Lower leg skin (tissue), 4 donors: Measurements from ENCODE around the gene MTMR10. TPM values are rescaled to one million over a fixed set of nuclear protein-coding genes. Genes with fewer than 3 reads are reported as not detected.

ENCODE experiments used
- DNase-seq, 2 donors: peaks; one replicate each; pipeline ENCODE4 v3.0.0-alpha.2; 2019; ENCODE audit warnings: low spot score in 2 of 2
- H3K4me3 ChIP-seq: fragments of 200-600 bp; sonication (generic); 2 replicates; pipeline ENCODE4 v1.5.1; 2017; ENCODE audit warnings: mild to moderate bottlenecking, low read depth; ENCODE audit not compliant: poor library complexity, severe bottlenecking
- POLR2A ChIP-seq, 2 donors: fragments of 450-650 bp; IDR thresholded peaks; one replicate each; pipeline ENCODE4 v1.6.1; 2016 to 2017; ENCODE audit warnings: antibody characterized with exemption in 2 of 2, mild to moderate bottlenecking in 1 of 2, moderate library complexity in 1 of 2
- WGBS, 2 donors: methylation state at CpG; one replicate each; pipeline ENCODE4 v1.1.5; 2018; 5-methylcytosine and 5-hydroxymethylcytosine counted together
- intact Hi-C: fragments of 100-400 bp; cut with DNase I; formaldehyde crosslinking; loops from one replicate; pipeline ENCODE4 v1.15.0; 2023; ENCODE audit warnings: low total_unique reads
- total RNA-seq, 4 donors: library from RNA; depleted of rRNA; stranded (reverse); fragments of >200 nt; gene quantifications; one replicate each; pipeline ENCODE4 v1.1.0, GENCODE V29; 2016
- TF ChIP-seq, protein P1 (sequence below), 3 donors: fragments of 450-650 bp; IDR thresholded peaks; one replicate each; pipeline ENCODE4 v1.5.1; 2016; ENCODE audit warnings: antibody characterized with exemption in 3 of 3, mild to moderate bottlenecking in 3 of 3, moderate library complexity in 2 of 3

The MTMR10 gene, protein sequence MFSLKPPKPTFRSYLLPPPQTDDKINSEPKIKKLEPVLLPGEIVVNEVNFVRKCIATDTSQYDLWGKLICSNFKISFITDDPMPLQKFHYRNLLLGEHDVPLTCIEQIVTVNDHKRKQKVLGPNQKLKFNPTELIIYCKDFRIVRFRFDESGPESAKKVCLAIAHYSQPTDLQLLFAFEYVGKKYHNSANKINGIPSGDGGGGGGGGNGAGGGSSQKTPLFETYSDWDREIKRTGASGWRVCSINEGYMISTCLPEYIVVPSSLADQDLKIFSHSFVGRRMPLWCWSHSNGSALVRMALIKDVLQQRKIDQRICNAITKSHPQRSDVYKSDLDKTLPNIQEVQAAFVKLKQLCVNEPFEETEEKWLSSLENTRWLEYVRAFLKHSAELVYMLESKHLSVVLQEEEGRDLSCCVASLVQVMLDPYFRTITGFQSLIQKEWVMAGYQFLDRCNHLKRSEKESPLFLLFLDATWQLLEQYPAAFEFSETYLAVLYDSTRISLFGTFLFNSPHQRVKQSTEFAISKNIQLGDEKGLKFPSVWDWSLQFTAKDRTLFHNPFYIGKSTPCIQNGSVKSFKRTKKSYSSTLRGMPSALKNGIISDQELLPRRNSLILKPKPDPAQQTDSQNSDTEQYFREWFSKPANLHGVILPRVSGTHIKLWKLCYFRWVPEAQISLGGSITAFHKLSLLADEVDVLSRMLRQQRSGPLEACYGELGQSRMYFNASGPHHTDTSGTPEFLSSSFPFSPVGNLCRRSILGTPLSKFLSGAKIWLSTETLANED
- total RNA-seq: 10 to 100 TPM; 22.5 to 34.7 (median 31.2) TPM

DNA sequence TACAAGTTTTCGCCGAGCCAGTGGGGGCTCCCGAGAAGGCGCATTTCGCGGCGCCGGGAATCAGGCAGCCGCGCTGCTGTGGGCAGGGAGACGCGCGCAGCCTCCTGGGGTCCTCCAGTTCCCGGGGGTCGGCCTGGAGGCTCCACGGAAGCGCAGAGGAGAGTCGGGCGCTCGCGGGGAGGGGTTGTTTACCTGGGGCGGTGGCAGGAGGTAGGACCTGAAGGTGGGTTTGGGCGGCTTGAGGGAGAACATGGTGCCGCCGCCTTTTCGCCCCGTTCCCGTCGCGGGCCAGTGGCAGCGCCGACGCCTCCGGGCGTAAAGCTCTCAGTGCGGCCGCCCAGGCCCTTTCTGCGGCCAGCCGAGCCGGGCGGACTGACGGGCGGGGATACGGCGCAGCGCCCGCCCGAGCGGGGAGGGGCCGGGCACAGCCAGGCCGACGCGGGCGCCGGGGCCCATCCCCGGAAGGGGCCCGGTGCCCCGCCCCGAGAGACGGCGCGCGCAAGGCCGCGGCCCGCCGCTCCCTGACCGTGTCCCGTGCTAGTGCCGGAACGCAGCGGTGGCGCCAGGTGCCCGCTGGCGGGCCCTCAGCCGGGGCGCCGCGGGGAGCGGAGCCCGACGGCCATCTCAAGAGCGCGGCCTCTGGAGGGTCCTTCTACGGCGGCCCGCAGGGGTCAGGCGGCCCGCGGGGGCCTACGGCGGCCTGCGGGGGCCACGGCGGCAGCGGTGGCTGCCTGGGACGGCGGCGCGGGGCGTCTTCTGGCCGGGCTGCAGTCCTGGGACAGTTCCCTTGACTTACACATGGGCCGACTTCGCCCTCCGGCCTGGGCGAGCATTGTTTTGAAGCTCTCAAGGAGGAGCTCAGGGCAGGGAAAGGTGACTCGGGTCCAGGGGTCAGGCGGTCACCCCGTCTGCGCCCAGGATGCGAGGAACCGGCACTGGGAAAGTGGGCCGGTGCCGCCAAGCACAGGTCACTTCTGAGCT, at the start of gene MTMR10:
TSS of gene MTMR10 (minus strand) at position 374 of the 981 bp plus-strand sequence. CDS start at position 252, 122 bp downstream.
- intact Hi-C loops: no loop called here
- TF ChIP-seq, protein P1, sequence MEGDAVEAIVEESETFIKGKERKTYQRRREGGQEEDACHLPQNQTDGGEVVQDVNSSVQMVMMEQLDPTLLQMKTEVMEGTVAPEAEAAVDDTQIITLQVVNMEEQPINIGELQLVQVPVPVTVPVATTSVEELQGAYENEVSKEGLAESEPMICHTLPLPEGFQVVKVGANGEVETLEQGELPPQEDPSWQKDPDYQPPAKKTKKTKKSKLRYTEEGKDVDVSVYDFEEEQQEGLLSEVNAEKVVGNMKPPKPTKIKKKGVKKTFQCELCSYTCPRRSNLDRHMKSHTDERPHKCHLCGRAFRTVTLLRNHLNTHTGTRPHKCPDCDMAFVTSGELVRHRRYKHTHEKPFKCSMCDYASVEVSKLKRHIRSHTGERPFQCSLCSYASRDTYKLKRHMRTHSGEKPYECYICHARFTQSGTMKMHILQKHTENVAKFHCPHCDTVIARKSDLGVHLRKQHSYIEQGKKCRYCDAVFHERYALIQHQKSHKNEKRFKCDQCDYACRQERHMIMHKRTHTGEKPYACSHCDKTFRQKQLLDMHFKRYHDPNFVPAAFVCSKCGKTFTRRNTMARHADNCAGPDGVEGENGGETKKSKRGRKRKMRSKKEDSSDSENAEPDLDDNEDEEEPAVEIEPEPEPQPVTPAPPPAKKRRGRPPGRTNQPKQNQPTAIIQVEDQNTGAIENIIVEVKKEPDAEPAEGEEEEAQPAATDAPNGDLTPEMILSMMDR (IDR thresholded peaks at IDR 0.05): no peak
- TF ChIP-seq POLR2A (IDR thresholded peaks at IDR 0.05): peak in 1 of 2 donors; percentile 27
- H3K4me3 ChIP-seq: peak within 1 kb of the TSS; percentile 98
- 0 to 1% methylated on average over 47 to 81 of the region's 114 CpGs for WGBS, 2 donors
- DNase-seq: peak; percentile 35 to 93

DNA sequence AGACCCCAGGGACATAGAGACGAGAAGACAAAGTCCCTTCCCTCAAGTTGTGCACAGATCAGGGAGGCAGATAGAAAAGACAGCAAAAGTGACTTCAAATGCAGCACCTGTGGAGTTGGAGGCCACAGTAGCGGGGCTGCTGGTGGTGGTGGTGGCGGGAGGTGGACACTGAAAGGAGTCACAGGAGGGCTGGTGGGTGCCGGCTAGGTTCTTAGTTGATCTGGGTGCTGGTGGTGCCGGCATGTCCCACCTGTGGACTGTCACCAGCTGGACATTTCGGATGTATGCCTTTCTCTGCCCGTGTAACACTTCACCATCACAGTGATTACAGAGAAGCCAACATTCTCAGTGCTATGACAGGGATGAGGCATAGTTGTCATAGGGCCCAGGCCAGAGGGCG, 49.2 kb upstream of the MTMR10 start:
- WGBS, 2 donors: 93 to 95% methylated on average over 8 of the region's 8 CpGs
- TF ChIP-seq, protein P1 (IDR thresholded peaks at IDR 0.05): no peak
- no peak for TF ChIP-seq POLR2A (IDR thresholded peaks at IDR 0.05)
- intact Hi-C loops: no loop called here
- no peak overlapping the region for H3K4me3 ChIP-seq
- no peak for DNase-seq

DNA sequence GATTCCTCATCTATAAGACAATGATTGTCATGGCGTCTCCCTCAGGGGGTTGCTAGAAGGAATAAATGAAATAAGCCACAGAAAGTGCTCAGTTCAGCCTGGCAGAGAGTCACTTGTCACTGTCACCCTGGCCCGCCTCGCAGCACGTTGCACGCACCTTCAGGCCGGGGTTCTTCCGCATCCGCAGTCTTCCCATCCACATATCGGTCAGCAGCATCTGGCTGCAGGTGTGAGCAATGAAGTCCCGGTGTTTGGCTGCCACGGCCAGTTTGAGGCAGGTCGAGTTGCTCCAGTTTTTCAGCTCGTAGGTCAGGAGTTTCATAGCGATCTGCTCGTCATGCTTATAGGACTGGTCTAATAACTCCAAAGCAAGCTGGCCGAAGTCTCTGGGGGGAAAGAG, 48.5 kb upstream of the MTMR10 start:
- no peak for DNase-seq
- TF ChIP-seq, protein P1 (IDR thresholded peaks at IDR 0.05): no peak
- TF ChIP-seq POLR2A (IDR thresholded peaks at IDR 0.05): no peak
- 96 to 97% methylated on average over 16 of the region's 16 CpGs for WGBS, 2 donors
- H3K4me3 ChIP-seq: no peak overlapping the region
- intact Hi-C loops: no loop called here

DNA sequence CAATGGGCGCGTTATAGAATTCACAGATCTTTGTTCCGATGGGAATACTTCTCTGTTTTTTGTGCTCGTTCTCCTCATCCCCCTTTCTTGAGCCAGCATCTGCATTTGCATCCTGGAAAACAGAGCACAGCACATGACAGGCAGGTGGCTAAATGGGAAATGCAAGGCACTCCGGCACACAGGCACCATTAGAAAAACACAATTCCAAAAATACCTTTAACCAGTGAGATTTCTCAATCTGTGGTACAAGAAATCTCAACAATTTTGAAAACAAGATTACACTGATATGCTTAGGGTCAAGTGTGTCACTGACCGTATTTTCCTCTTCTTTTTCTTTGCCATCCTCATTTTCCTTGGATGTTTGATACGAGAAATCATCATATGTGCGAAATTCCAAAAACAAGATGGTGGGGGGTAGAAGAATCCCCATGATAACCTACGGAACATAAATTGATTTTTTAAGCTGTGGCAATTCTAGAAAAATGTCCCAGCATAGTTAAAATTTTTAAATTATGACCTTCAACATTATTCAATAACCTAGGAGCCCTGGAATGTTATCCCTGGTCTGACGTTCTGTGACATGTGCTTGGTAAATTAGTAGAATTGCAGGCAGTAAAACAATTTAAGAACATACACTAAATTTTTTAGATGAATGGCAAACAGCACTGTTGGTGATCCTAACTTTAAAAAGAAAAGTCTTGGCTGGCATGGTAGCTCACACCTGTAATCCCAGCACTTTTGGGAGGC, 46.5 kb upstream of the MTMR10 start:
- DNase-seq: no peak
- 94 to 95% methylated on average over 10 of the region's 10 CpGs for WGBS, 2 donors
- intact Hi-C loops: no loop called here
- no peak overlapping the region for H3K4me3 ChIP-seq
- TF ChIP-seq, protein P1 (IDR thresholded peaks at IDR 0.05): no peak
- TF ChIP-seq POLR2A (IDR thresholded peaks at IDR 0.05): no peak

DNA sequence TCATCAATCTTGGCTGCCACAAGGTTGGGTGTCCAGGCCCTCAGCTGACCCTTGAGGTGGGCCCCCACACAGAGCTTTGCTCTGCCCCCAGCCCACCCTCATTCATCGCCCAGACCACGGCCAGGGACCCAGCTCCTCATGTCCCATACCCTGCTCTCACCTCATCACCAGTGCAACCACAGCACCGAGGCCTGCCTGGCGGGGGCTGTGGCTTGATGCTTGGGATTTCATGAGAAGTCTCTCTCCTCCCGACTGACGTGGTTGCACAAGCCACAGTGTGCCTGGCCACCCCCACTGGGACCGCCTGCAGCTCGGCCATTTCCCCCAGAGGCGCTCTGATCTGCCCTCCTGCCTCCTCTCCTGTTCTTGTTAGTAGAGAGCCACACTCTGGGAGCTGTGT, 45.4 kb upstream of the MTMR10 start:
- H3K4me3 ChIP-seq: no peak overlapping the region
- TF ChIP-seq, protein P1 (IDR thresholded peaks at IDR 0.05): no peak
- no peak for TF ChIP-seq POLR2A (IDR thresholded peaks at IDR 0.05)
- no peak for DNase-seq
- intact Hi-C loops: no loop called here
- 90 to 93% methylated on average over 7 to 9 of the region's 9 CpGs for WGBS, 2 donors
